ENCODE results near the gene FNDC4.
"Not testable (repeated sequence)": the region's sequence is repeated elsewhere in the genome, so short reads cannot be mapped to it uniquely, and the experiment has no call there.

Gene FNDC4, protein sequence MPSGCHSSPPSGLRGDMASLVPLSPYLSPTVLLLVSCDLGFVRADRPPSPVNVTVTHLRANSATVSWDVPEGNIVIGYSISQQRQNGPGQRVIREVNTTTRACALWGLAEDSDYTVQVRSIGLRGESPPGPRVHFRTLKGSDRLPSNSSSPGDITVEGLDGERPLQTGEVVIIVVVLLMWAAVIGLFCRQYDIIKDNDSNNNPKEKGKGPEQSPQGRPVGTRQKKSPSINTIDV
- total RNA-seq = 0.07 to 0.97 reads per million in 2 donors

DNA sequence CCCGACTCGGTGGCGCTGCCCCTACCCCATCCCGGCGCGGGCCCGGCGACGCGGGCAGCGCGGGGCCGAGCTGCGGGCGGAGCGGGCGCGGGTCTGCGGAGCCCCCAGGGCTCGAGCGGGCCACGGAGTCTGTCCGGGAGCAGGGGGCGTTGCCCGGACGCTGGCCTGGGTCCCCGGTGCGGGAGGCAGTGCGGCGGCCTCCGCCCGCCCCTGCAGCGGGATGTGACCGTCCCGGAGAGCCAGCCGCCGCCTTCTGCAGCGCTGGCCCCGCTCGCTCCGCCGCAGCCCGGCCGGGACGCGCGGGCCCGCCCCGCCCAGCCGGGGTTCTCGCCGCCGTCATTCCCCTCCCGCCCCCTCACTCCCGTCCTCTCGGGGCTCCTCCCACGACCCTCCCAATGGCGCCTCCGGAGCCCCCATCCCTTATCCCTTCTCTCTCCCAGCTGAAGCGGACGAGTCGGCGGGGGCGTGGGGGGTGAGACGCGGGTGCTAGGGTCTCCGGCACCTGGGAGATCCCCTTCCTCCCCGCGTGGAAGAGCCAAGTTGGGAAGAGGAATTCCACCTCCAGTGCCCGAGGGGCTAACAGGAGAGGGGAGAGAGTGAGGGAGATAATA, at the start of gene FNDC4:
Gene FNDC4, minus strand, starts transcription at position 257 of the 611 bp plus-strand sequence. CDS start 521 bp downstream, outside the sequence.
- peak; percentile 13 for DNase-seq

- no peak for DNase-seq
These were observed 49.3 kb upstream of the FNDC4 start for GRCh38 chr2:27544143-27544821.

DNA sequence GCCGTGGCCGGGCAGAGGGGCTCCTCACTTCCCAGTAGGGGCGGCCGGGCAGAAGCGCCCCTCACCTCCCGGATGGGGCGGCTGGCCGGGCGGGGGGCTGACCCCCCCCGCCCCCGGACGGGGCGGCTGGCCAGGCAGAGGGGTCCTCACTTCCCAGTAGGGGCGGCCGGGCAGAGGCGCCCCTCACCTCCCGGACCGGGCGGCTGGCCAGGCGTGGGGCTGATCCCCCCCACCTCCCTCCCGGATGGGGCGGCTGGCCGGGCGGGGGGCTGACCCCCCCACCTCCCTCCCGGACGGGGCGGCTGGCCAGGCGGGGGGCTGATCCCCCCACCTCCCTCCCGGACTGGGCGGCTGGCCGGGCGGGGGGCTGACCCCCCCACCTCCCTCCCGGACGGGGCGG, 44.6 kb upstream of the FNDC4 start:
- DNase-seq = not testable (repeated sequence)

DNA sequence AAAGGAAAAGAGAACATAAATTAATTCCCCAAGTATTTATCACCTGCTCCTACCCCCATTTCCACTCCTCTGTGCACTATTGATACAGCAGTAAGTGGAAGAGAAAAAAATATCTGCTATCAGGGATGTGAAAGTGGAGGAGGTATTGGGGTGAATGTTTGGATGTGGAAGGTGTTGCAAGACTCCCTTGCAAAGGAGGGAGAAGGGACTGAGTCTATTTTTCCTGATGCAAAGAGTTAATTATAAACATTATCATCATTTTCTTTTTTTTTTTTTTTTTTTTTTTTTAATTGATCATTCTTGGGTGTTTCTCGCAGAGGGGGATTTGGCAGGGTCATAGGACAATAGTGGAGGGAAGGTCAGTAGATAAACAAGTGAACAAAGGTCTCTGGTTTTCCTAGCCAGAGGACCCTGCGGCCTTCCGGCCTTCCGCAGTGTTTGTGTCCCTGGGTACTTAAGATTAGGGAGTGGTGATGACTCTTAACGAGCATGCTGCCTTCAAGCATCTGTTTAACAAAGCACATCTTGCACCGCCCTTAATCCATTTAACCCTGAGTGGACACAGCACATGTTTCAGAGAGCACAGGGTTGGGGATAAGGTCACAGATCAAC, 43.9 kb upstream of the FNDC4 start:
- DNase-seq = not testable (repeated sequence)

GRCh38 chr2:27537287-27537686, 42.3 kb upstream of the FNDC4 start:
- no peak for DNase-seq

DNA sequence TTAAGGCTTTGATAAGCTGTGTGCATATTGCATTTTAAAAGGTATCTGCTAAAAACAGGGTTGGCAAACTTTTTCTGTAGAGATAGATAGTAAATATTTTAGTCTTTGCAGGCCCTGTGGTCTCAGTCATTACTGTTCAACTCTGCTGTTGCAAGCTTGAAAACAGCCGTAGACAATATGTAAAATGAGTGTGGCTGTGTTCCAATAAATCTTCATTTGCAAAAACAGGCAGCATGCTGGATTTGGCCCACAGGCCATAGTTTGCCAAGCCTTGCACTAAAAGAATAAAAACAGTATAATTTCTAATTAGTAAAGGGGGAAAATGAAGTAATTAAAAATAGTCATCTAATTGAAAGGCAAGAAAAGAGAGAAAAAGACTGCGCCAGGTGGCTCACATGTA, 37.0 kb upstream of the FNDC4 start:
- DNase-seq = no peak

DNA sequence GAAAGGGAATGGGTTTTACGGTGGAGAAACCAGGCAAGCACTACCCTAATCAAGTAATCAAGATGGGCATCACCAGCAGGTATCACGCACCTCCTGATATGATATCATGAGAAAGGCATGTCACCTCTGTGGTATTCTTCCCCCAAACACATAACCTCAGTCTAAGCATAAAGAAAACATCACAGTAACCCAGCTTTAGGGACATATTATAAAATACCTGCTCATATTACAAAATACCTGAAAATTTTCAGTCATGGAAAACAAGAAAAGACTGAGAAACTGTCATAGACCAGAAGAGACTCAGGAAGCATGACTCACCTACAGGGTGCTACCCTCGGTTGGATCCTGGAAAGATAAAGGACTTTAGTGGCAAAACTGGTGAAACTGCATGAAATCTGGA, 32.2 kb upstream of the FNDC4 start:
- no peak for DNase-seq

DNA sequence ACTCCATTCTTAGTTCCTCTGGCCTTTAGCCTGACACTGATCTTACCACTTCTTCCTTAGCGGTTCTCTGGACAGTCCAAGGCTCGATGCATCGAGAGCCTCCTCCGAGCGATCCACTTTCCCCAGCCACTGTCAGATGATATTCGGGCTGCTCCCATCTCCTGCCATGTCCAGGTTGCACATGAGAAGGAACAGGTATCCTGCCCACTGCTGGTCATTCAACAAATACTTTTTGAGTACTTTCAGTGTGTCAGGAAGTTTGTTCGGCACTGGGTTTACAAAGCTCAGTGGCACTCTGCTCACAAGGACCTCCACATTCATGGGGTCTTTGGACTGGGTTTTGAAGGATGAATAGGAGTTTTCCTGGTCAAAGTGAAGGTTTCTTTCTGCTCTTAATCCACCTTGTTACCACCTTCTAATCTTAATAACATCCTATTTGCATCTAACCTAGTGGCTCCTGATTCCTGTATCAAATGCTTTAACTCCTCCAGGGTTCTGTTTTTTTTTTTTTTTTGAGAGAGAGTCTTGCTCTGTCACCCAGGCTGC, 27.5 kb upstream of the FNDC4 start:
- DNase-seq = no peak

DNA sequence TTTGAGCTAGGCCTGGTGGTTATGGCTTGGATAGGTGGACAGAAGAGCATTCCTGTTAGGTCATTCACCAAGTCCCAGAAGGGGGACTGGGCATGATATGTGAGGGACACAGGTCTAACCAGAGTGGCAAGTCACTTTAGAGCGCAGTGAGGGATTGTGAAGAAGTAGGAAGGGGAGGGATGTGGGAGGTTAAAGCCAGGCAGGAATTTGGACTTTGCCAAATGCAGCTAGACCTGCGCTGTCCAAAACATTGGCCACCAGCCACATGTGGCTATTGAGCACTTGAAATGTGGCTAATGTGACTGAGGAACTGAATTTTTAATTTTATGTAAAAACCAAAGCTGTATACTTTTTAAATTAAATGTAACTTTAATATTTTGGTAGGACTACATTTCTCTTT, 25.3 kb upstream of the FNDC4 start:
- DNase-seq = no peak

DNA sequence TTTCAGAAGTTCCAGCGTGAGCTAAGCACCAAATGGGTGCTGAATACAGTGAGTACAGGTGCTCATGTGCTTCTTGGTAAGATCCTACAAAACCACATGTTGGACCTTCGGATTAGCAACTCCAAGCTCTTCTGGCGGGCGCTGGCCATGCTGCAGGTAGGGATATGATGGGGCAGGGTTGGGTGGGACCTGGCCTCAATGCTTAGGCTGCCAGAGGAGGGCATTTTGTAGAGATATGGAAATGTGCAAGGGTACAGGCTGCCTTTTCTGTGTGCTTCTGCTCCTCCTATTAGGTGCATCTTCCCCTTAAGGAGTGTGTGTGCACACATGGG, 23.7 kb upstream of the FNDC4 start:
- no peak for DNase-seq

- no peak for DNase-seq
These were observed 23.2 kb upstream of the FNDC4 start for GRCh38 chr2:27518113-27518781.

- no peak for DNase-seq
These were observed 14.3 kb upstream of the FNDC4 start for GRCh38 chr2:27509326-27509725.

- no peak for DNase-seq
These were observed 12.3 kb upstream of the FNDC4 start for GRCh38 chr2:27507293-27507692.

DNA sequence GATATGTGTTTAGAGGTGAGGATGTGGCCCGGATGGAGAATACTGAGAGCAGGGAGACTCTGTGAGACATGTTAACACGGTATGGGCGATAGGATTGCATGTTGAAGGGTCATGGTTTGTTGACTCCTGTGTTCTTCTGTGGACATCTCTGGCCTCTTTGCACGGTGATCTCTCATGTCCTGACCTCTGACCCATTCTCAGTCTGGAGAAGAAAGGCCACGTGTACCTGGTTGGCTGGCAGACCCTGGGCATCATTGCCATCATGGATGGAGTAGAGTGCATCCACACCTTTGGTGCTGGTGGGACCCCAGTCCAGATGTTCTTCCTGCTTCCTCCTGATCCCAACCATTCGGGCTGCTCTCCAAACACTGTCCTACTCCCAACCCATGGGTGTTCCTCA, 11.6 kb upstream of the FNDC4 start:
- no peak for DNase-seq

DNA sequence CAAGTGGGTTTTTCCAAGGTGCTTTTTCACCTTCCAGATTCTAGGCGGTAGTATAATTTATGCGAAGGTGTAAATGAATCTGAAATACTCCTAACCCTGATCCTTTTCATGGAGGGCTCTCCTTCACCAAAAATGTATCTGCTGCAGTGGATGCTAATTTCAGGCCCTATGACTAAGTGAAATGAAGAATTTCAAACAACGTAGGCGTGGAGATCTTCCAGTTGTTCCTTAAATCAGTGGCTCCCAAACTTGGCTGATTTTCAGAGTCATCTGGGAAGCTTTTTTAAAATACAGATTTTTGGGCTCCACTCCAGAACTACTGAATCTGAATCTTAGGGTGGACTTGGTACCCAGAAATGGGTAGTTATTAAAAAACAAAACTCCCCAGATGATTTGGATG, 7.1 kb upstream of the FNDC4 start:
- DNase-seq = no peak

GRCh38 chr2:27501042-27501441, 6.0 kb upstream of the FNDC4 start:
- no peak for DNase-seq

GRCh38 chr2:27498975-27499374, 4.0 kb upstream of the FNDC4 start:
- DNase-seq = no peak

DNA sequence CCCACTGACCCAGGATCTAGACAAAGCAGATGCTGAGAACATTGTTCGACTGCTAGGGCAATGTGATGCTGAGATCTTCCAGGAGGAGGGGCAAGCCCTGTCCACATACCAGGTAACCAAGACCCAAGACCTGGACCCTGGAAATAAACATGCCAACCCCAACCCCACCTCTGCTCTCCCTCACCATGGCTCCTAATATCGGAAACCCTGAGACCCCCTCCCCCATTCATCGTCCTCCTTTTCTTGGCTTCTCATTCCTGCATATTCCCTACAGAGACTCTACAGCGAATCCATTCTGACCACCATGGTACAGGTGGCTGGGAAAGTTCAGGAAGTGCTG, 2.3 kb upstream of the FNDC4 start:
- no peak for DNase-seq

DNA sequence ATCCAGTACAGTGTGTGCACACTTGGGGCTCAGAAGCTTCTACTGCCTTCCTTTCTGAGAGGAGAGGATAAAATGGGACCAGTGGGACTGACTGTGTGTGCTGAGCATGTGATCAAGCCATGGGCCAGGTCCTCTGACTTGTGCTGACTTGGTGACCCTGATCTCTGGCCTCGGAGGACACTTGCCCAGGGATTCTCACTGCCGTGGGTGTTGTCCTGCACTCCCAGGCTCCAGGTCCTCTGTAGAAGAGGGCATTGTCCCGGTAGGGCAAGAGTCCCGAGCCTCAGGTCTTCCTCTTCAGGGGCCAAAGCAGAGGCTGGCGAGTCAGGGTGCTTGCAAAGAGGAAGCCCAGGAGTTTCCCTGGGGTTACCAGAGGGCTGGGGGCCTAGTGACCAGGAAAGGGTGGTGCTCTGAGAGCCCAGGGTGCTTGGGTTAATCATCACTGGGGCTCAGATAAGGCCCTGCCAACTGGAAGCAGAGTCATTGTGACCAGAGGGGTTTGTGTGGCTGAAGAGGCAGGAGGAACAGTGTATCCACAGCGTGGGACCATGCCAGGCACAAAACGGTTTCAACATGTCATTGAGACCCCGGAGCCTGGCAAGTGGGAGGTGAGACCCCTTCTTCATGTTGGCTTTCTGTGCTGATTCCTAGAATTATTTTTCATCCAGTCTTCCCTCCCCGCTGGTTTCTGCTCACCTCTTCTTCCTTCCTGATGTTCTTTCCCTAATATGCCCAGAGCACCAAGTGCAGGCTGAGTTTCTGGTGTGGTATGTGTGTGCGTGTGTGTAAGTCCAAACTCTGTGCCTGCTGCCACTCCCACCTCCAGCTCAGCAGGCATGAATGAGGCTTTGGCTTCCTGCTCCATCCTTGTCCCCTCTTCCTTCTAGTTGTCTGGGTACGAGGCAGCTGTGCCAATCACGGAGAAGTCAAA, 1.6 kb upstream of the FNDC4 start, which contains the start of gene GCKR:
Gene GCKR, plus strand, starts transcription at position 483 of the 931 bp plus-strand sequence. Its CDS starts 66 bp downstream, at position 549.
- no peak for DNase-seq

DNA sequence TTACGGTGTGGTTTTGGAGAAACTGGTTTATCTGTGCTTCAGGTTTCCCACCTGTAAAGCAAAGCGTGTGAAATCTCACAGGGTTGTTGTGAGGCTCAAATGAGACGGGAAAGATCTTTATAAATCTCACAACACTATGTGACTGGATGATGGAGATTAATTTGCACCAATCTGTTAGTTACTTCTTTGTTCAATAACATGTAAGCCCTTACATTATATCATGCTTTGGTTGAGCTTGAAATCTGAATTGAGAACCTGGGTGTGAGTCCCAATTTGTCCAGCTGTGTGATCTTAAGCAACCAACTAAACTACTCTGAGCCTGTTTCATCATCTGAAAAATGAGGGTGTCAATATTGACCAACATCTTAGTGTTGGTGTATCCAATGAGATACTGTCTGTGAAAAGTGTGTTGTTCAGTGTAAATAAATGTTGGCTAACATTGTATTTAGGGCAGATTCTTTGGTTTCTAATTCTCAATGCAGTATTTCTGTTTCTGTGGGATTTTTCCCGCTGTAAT, 898 bp upstream of the FNDC4 start:
- no peak for DNase-seq

GRCh38 chr2:27494284-27494943, 586 bp downstream of the FNDC4 start:
- DNase-seq = no peak
